H1 (cell line): ENCODE data around the gene NOM1. TPM values are rescaled to one million over a fixed set of nuclear protein-coding genes. Genes with fewer than 3 reads are reported as not detected.

Experiments used
- CTCF ChIA-PET: fragments of 300-600 bp; sonication (Branson Sonifier 250); formaldehyde crosslinking; loops from one replicate; lab custom pipeline; 2021; ENCODE audit not compliant: partially characterized antibody; lab: Charles Lee
- POLR2A ChIA-PET: fragments of 300-600 bp; sonication (Branson Sonifier 250); formaldehyde crosslinking; loops from one replicate; lab custom pipeline; 2021; ENCODE audit warnings: inconsistent platforms; ENCODE audit not compliant: partially characterized antibody; lab: Charles Lee
- DNase-seq, 2 experiments: peaks; one replicate each; pipeline versions ENCODE4 v3.0.0 to v3.0.0-alpha.2; 2010 to 2022; ENCODE audit warnings: low spot score in 2 of 2, low read depth in 1 of 2, mixed read lengths in 1 of 2
- FAIRE-seq: peaks from 2 replicates; lab custom pipeline; 2011; peaks lifted over from hg19 to GRCh38; lab: Jason Lieb, UNC
- H2AFZ ChIP-seq: 2 replicates; pipeline ENCODE4 v1.8.1; 2012; ENCODE audit warnings: low read length, inconsistent platforms
- H2AK5ac ChIP-seq: 2 replicates; pipeline ENCODE4 v1.6.1; 2013; ENCODE audit warnings: low read depth, low read length
- H2BK120ac ChIP-seq: replicated peaks from 2 replicates; pipeline ENCODE3; 2013; ENCODE audit warnings: low read depth, low read length, inconsistent platforms
- H2BK12ac ChIP-seq: 2 replicates; pipeline ENCODE4 v1.6.1; 2013; ENCODE audit warnings: low read depth, low read length
- H2BK15ac ChIP-seq: 2 replicates; pipeline ENCODE4 v1.6.1; 2013; ENCODE audit warnings: low read length
- H2BK20ac ChIP-seq: 2 replicates; pipeline ENCODE4 v1.6.1; 2013; ENCODE audit warnings: low read length
- H2BK5ac ChIP-seq: 2 replicates; pipeline ENCODE4 v1.6.1; 2013; ENCODE audit warnings: low read depth, low read length
- H3K14ac ChIP-seq: 2 replicates; pipeline ENCODE4 v1.6.1; 2013; ENCODE audit warnings: inconsistent platforms; ENCODE audit not compliant: insufficient read length
- H3K18ac ChIP-seq: 2 replicates; pipeline ENCODE4 v1.6.1; 2013; ENCODE audit warnings: low read length; ENCODE audit errors: extremely low read depth
- H3K23ac ChIP-seq: 2 replicates; pipeline ENCODE4 v1.6.1; 2013; ENCODE audit warnings: inconsistent platforms; ENCODE audit not compliant: insufficient read length
- H3K23me2 ChIP-seq: 2 replicates; pipeline ENCODE4 v1.6.1; 2013; ENCODE audit warnings: low read depth, low read length
- H3K27ac ChIP-seq: 2 replicates; pipeline ENCODE4 v1.6.1; 2011; ENCODE audit warnings: low read depth, low read length, inconsistent platforms
- H3K27me3 ChIP-seq, 4 experiments: replicated peaks in 1 of 4; 1 replicate in 1 of 4; 2 replicates in 3 of 4; pipeline versions ENCODE4 v1.6.1 to v1.8.1; 2011 to 2013; ENCODE audit warnings: low read length in 3 of 4, mild to moderate bottlenecking in 3 of 4, inconsistent platforms in 2 of 4, mixed read lengths in 2 of 4, moderate library complexity in 1 of 4; ENCODE audit not compliant: control insufficient read depth in 3 of 4, insufficient read depth in 3 of 4; ENCODE audit errors: extremely low read depth in 1 of 4
- H3K36me3 ChIP-seq, 4 experiments: 2 replicates each; pipeline versions ENCODE4 v1.6.1 to v1.8.1; 2011 to 2013; ENCODE audit warnings: mild to moderate bottlenecking in 4 of 4, low read length in 3 of 4, moderate library complexity in 2 of 4, control low read depth in 1 of 4, inconsistent platforms in 1 of 4; ENCODE audit not compliant: insufficient read depth in 4 of 4, control insufficient read depth in 2 of 4
- H3K4ac ChIP-seq: replicated peaks from 2 replicates; pipeline ENCODE3; 2013; ENCODE audit warnings: low read length, low read depth, mixed read lengths, inconsistent platforms; ENCODE audit not compliant: insufficient read length
- H3K4me1 ChIP-seq, 4 experiments: replicated peaks in 1 of 4; 1 replicate in 1 of 4; 2 replicates in 3 of 4; pipeline versions ENCODE4 v1.6.1 to v1.8.1; 2011 to 2013; ENCODE audit warnings: low read length in 3 of 4, inconsistent platforms in 2 of 4, mixed read lengths in 1 of 4; ENCODE audit not compliant: insufficient read depth in 4 of 4, control insufficient read depth in 3 of 4
- H3K4me2 ChIP-seq, 2 experiments: 2 replicates each; pipeline versions ENCODE4 v1.6.1 to v1.8.1; 2011 to 2013; ENCODE audit warnings: low read depth in 2 of 2, low read length in 2 of 2, control low read depth in 1 of 2, inconsistent platforms in 1 of 2, mild to moderate bottlenecking in 1 of 2; ENCODE audit not compliant: insufficient read depth in 1 of 2
- H3K4me3 ChIP-seq, 4 experiments: fragments of 200-600, 300-600 bp in 1 of 4; sonication (generic), shearing (Covaris generic), sonication (Bioruptor Twin) in 1 of 4; 2 replicates each; pipeline versions ENCODE4 v1.5.1 to v1.8.1; 2011 to 2016; ENCODE audit warnings: low read length in 4 of 4, low read depth in 3 of 4, control low read depth in 2 of 4, inconsistent platforms in 2 of 4, mild to moderate bottlenecking in 2 of 4, mixed read lengths in 1 of 4, moderate library complexity in 1 of 4; ENCODE audit not compliant: insufficient read depth in 2 of 4; ENCODE audit errors: extremely low read depth in 1 of 4
- H3K56ac ChIP-seq: replicated peaks from 2 replicates; pipeline ENCODE3; 2013; ENCODE audit warnings: low read depth, mild to moderate bottlenecking, mixed read lengths, low read length, inconsistent platforms; ENCODE audit not compliant: insufficient read length
- H3K79me1 ChIP-seq: 2 replicates; pipeline ENCODE4 v1.6.1; 2013; ENCODE audit warnings: low read depth, low read length, control low read depth
- H3K79me2 ChIP-seq, 2 experiments: 2 replicates each; pipeline versions ENCODE4 v1.6.1 to v1.8.1; 2012 to 2013; ENCODE audit warnings: low read length in 2 of 2, mild to moderate bottlenecking in 2 of 2, inconsistent platforms in 1 of 2; ENCODE audit not compliant: insufficient read depth in 2 of 2, control insufficient read depth in 1 of 2
- H3K9ac ChIP-seq, 4 experiments: replicated peaks in 1 of 4; 1 replicate in 1 of 4; 2 replicates in 3 of 4; pipeline versions ENCODE4 v1.6.1 to v1.8.1; 2011 to 2013; ENCODE audit warnings: low read depth in 3 of 4, low read length in 3 of 4, control low read depth in 2 of 4, mild to moderate bottlenecking in 2 of 4, moderate library complexity in 2 of 4, inconsistent platforms in 1 of 4; ENCODE audit errors: extremely low read depth in 1 of 4
- H3K9me3 ChIP-seq, 2 experiments: 2 replicates each; pipeline versions ENCODE4 v1.6.1 to v1.8.1; 2012 to 2013; ENCODE audit warnings: mild to moderate bottlenecking in 2 of 2, moderate library complexity in 2 of 2, control low read depth in 1 of 2, inconsistent platforms in 1 of 2, low read depth in 1 of 2, low read length in 1 of 2, mixed read lengths in 1 of 2; ENCODE audit not compliant: insufficient read depth in 2 of 2
- H4K20me1 ChIP-seq, 2 experiments: replicated peaks in 1 of 2; 2 replicates each; pipeline versions ENCODE3 to v1.8.1; 2011 to 2013; ENCODE audit warnings: inconsistent platforms in 2 of 2, low read length in 2 of 2, mild to moderate bottlenecking in 1 of 2; ENCODE audit not compliant: insufficient read depth in 2 of 2, control insufficient read depth in 1 of 2
- H4K5ac ChIP-seq: 2 replicates; pipeline ENCODE4 v1.6.1; 2013; ENCODE audit warnings: low read length, low read depth, mixed read lengths, inconsistent platforms; ENCODE audit not compliant: insufficient read length
- H4K8ac ChIP-seq: 2 replicates; pipeline ENCODE4 v1.8.0; 2013; ENCODE audit warnings: mild to moderate bottlenecking, moderate library complexity, low read length, inconsistent platforms; ENCODE audit not compliant: insufficient read depth; ENCODE audit errors: extremely low read depth
- H4K91ac ChIP-seq: replicated peaks from 2 replicates; pipeline ENCODE3; 2013; ENCODE audit warnings: low read length, mixed read lengths, inconsistent platforms; ENCODE audit not compliant: insufficient read length
- BRCA1 ChIP-seq: IDR thresholded peaks from 2 replicates; pipeline ENCODE4 v1.6.1; 2012; ENCODE audit warnings: low read depth, low read length, improper control_type of control experiment
- CTCF ChIP-seq, 3 experiments: IDR thresholded peaks; 1 replicate in 2 of 3; 2 replicates in 1 of 3; pipeline versions ENCODE4 v1.5.1 to v1.6.1; 2011; ENCODE audit warnings: low read length in 3 of 3, mild to moderate bottlenecking in 3 of 3, inconsistent platforms in 2 of 3, low read depth in 1 of 3, moderate library complexity in 1 of 3; ENCODE audit not compliant: insufficient read depth in 1 of 3; ENCODE audit errors: control extremely low read depth in 1 of 3
- EGR1 ChIP-seq: IDR thresholded peaks from 2 replicates; pipeline ENCODE4 v1.6.1; 2011; ENCODE audit warnings: low read depth, low read length, borderline replicate concordance
- JUN ChIP-seq: IDR thresholded peaks from 2 replicates; pipeline ENCODE4 v1.6.1; 2011; ENCODE audit warnings: low read depth, mild to moderate bottlenecking, improper control_type of control experiment, low read length
- JUND ChIP-seq: IDR thresholded peaks from 2 replicates; pipeline ENCODE4 v1.6.1; 2011; ENCODE audit warnings: mild to moderate bottlenecking, improper control_type of control experiment, low read length
- KDM1A ChIP-seq: fragments of 200-600, 300-600 bp; sonication (generic); IDR thresholded peaks from 2 replicates; pipeline ENCODE4 v1.7.1; 2016; ENCODE audit warnings: mild to moderate bottlenecking, low read length, borderline replicate concordance
- PHF8 ChIP-seq: fragments of 200-600 bp; sonication (generic); conservative IDR thresholded peaks from 2 replicates; pipeline ENCODE4 v1.7.1; 2012; ENCODE audit warnings: low read depth, mild to moderate bottlenecking, inconsistent platforms, low read length, moderate library complexity
- POLR2A ChIP-seq, 2 experiments: IDR thresholded peaks; 1 replicate in 1 of 2; 2 replicates in 1 of 2; pipeline ENCODE4 v1.6.1; 2011; ENCODE audit warnings: low read depth in 2 of 2, low read length in 2 of 2, mild to moderate bottlenecking in 2 of 2; ENCODE audit errors: control extremely low read depth in 1 of 2
- POLR2AphosphoS5 ChIP-seq: IDR thresholded peaks from 2 replicates; pipeline ENCODE4 v1.6.1; 2011; ENCODE audit warnings: low read depth, low read length
- RBBP5 ChIP-seq: IDR thresholded peaks from 2 replicates; pipeline ENCODE4 v1.7.1; 2012; ENCODE audit warnings: low read depth, mild to moderate bottlenecking, inconsistent platforms, low read length, moderate library complexity, borderline replicate concordance
- WGBS, 2 experiments: shearing (Covaris generic) in 1 of 2; methylation state at CpG; one replicate each; pipeline versions ENCODE4 v1.1.6 to v1.1.7; 2013 to 2015; ENCODE audit warnings: low lambda C conversion rate in 2 of 2, mixed read lengths in 2 of 2, inconsistent platforms in 1 of 2, low coverage in 1 of 2, missing lambda C conversion rate in 1 of 2; ENCODE audit not compliant: insufficient replicate concordance in 2 of 2, insufficient coverage in 1 of 2, insufficient read length in 1 of 2; ENCODE audit errors: extremely low coverage in 1 of 2, missing lambda C conversion rate in 1 of 2; 5-methylcytosine and 5-hydroxymethylcytosine counted together
- polyA plus RNA-seq, 7 experiments: library from polyadenylated mRNA; depleted of rRNA in 3 of 7; stranded (reverse) in 5 of 7; unstranded in 2 of 7; fragments of >200 nt in 5 of 7; fragments of 200-250 nt in 2 of 7; gene quantifications; 1 replicate in 5 of 7; 2 replicates in 1 of 7; 4 replicates in 1 of 7; pipeline versions ENCODE4 v1.2.1 to v1.2.3, GENCODE V29; 2011 to 2013; ENCODE audit warnings: missing spikeins in 2 of 7, mixed read lengths in 2 of 7
- total RNA-seq: library from RNA; stranded (reverse); fragmentation: NEBNext Ultra II Directional; extraction: Animal tissue kit (Norgen Biotek cat#: 25700); gene quantifications from 2 replicates; pipeline ENCODE4 v1.2.1, GENCODE V29; 2021

The NOM1 gene
- total and polyA plus RNA-seq, 2 of the 8 experiments (the other 6 are each of a cell fraction or from before 2014, with no cell fraction given), result 10.6 to 29.1 TPM

- CTCF ChIA-PET, result interaction anchor here (0.5 to 1.7 kb wide), 2 partner anchors 9 to 671 kb away, joined by 3 to 4 read pairs; no protein-coding TSS in a partner anchor
- no peak overlapping the region for H2BK120ac ChIP-seq
- no peaks in the 10 kb centered on the region for H3K79me1 ChIP-seq
- H3K18ac ChIP-seq, result no peak overlapping the region; the same call in 1 of the 2 replicates
- H3K36me3 ChIP-seq, result peaks cover 0 to 15% (median 0%) of the 10 kb centered on the region in 4 experiments; a peak in 1 of 8 replicates
- H3K4me3 ChIP-seq, result peak overlapping the region; percentile 27 to 52 (median 30)
- peaks cover 8% of the 10 kb centered on the region; the same call in 1 of the 2 replicates for H3K23me2 ChIP-seq
- peaks cover 16 to 31% of the 10 kb centered on the region in 2 experiments for H4K20me1 ChIP-seq
- H4K91ac ChIP-seq, result no peak overlapping the region
- POLR2A ChIA-PET, result interaction anchor here (1.5 to 3.3 kb wide), 3 partner anchors 9 to 12 kb away, joined by 6 to 15 read pairs (median 7); no protein-coding TSS in a partner anchor
- peaks cover 8 to 41% (median 17%) of the 10 kb centered on the region in 4 experiments for H3K4me1 ChIP-seq
- peak overlapping the region; percentile 74 to 80 for H3K4me2 ChIP-seq
- no peak overlapping the region for H3K56ac ChIP-seq
- no peak overlapping the region for H2BK5ac ChIP-seq
- H3K4ac ChIP-seq, result no peak overlapping the region
- no peak overlapping the region for H2BK15ac ChIP-seq
- H3K27me3 ChIP-seq, result peaks cover 91 to 98% (median 96%) of the 10 kb centered on the region in 4 experiments
- FAIRE-seq (no peak), DNase-seq (no peak)
- no peak overlapping the region for H2BK12ac ChIP-seq
- H3K27ac ChIP-seq, result no peak overlapping the region
- no peak overlapping the region for H2AK5ac ChIP-seq
- H4K5ac ChIP-seq, result no peak overlapping the region
- 1% methylated on average over 39 of the region's 130 CpGs; no CpG with 5 or more reads in 1 of the 2 experiments for WGBS, 2 experiments
- no peak overlapping the region for H3K9ac ChIP-seq
- no peak overlapping the region for H3K14ac ChIP-seq
- no peaks in the 10 kb centered on the region for H3K79me2 ChIP-seq
- no peaks in the 10 kb centered on the region for H3K9me3 ChIP-seq
- no peak overlapping the region for H2AFZ ChIP-seq
- no peak overlapping the region for H3K23ac ChIP-seq
- H2BK20ac ChIP-seq, result no peak overlapping the region
- H4K8ac ChIP-seq, result peak overlapping the region; percentile 31; the same call in 1 of the 2 replicates
- TF ChIP-seq JUND, result no peak
- no peak for TF ChIP-seq EGR1
- no peak for TF ChIP-seq CTCF (IDR thresholded peaks at IDR 0.05; ENCODE audit: control extremely low read depth in 1 of 3, insufficient read depth in 1 of 3, low read depth in 1 of 3, low read length in 3 of 3)
- no peak for TF ChIP-seq POLR2A (IDR thresholded peaks at IDR 0.05; ENCODE audit: control extremely low read depth in 1 of 2, low read depth in 2 of 2, low read length in 2 of 2)
- no peak for TF ChIP-seq BRCA1
- no peak for TF ChIP-seq KDM1A
- TF ChIP-seq RBBP5, result no peak
- no peak for TF ChIP-seq PHF8
- no peak for TF ChIP-seq JUN
- no peak for TF ChIP-seq POLR2AphosphoS5
Observed at GRCh38 chr7:157009778-157010587, 60.5 kb downstream of the NOM1 start.
